ENCODE measurements around the gene NMU.

- TF ChIP-seq POLR2A (IDR thresholded peaks at IDR 0.05) (no peak), CTCF (IDR thresholded peaks at IDR 0.05) (no peak)
Observed at GRCh38 chr4:55673424-55673823, 37.3 kb upstream of the NMU start.
